ENCODE results near the gene HCRTR1.

- TF ChIP-seq POLR2A (IDR thresholded peaks at IDR 0.05) (no peak), CTCF (IDR thresholded peaks at IDR 0.05) (no peak)
These were observed 24.9 kb downstream of the HCRTR1 start for GRCh38 chr1:31642366-31642765.
